Neural progenitor cell (in vitro differentiated cells): ENCODE results near the gene ZNF213. TPM values are rescaled to one million over a fixed set of nuclear protein-coding genes. Genes with fewer than 3 reads are reported as not detected.
A peak's percentile ranks its signal among the peaks of the same experiment; 100 is the strongest.

Experiments
- DNase-seq: peaks from one replicate; pipeline ENCODE4 v3.0.0-alpha.2; 2016; ENCODE audit warnings: low spot score
- H2AFZ ChIP-seq: fragments of 200-600 bp; sonication (generic); replicated peaks from 2 replicates; pipeline ENCODE4 v1.6.1; 2016; ENCODE audit warnings: antibody characterized with exemption
- H3F3A ChIP-seq: fragments of 200-600 bp; sonication (generic); 2 replicates; pipeline ENCODE4 v1.6.1; 2016; ENCODE audit warnings: antibody characterized with exemption, low read depth
- H3K27ac ChIP-seq: fragments of 200-600 bp; sonication (generic); 2 replicates; pipeline ENCODE4 v1.5.1; 2016; ENCODE audit warnings: mild to moderate bottlenecking
- H3K27me3 ChIP-seq: fragments of 200-600 bp; sonication (generic); 2 replicates; pipeline ENCODE4 v1.6.1; 2016; ENCODE audit warnings: mild to moderate bottlenecking, moderate library complexity
- H3K36me3 ChIP-seq: fragments of 200-600 bp; sonication (generic); 2 replicates; pipeline ENCODE4 v1.5.1; 2016
- H3K4me1 ChIP-seq: fragments of 200-600 bp; sonication (generic); 2 replicates; pipeline ENCODE4 v1.6.1; 2016; ENCODE audit warnings: mixed run types
- H3K4me2 ChIP-seq: fragments of 200-600 bp; sonication (generic); 2 replicates; pipeline ENCODE4 v1.6.1; 2016
- H3K4me3 ChIP-seq: fragments of 200-600 bp; sonication (generic); 2 replicates; pipeline ENCODE4 v1.5.1; 2016
- H3K79me2 ChIP-seq: fragments of 200-600 bp; sonication (generic); 2 replicates; pipeline ENCODE4 v1.6.1; 2016; ENCODE audit warnings: low read depth
- H3K9ac ChIP-seq: fragments of 200-600 bp; sonication (generic); 2 replicates; pipeline ENCODE4 v1.6.1; 2016
- H3K9me3 ChIP-seq: fragments of 200-600 bp; sonication (generic); 2 replicates; pipeline ENCODE4 v1.5.1; 2016; ENCODE audit warnings: low read depth
- H4K20me1 ChIP-seq: fragments of 200-600 bp; sonication (generic); 2 replicates; pipeline ENCODE4 v1.6.1; 2016; ENCODE audit warnings: low read depth
- H3K27ac Mint-ChIP-seq: 3 replicates; pipeline ENCODE4 v1.8.0; 2021; ENCODE audit warnings: mixed read lengths
- H3K27me3 Mint-ChIP-seq: 2 replicates; pipeline ENCODE4 v1.8.0; 2022; ENCODE audit warnings: low read depth, mild to moderate bottlenecking, inconsistent platforms, moderate library complexity, mixed read lengths; ENCODE audit not compliant: insufficient read depth
- H3K36me3 Mint-ChIP-seq: 3 replicates; pipeline ENCODE4 v1.8.0; 2021; ENCODE audit warnings: mixed read lengths
- H3K4me1 Mint-ChIP-seq: 3 replicates; pipeline ENCODE4 v1.8.0; 2021; ENCODE audit warnings: mixed read lengths
- H3K4me3 Mint-ChIP-seq: 3 replicates; pipeline ENCODE4 v1.8.0; 2021; ENCODE audit warnings: mild to moderate bottlenecking, moderate library complexity, mixed read lengths
- H3K9me3 Mint-ChIP-seq: 3 replicates; pipeline ENCODE4 v1.8.0; 2020; ENCODE audit warnings: mixed read lengths
- EZH2 ChIP-seq: fragments of 200-600 bp; sonication (generic); IDR thresholded peaks from 2 replicates; pipeline ENCODE4 v1.6.1; 2017; ENCODE audit warnings: antibody characterized with exemption, mild to moderate bottlenecking, moderate library complexity
- EZH2phosphoT487 ChIP-seq: fragments of 200-600 bp; sonication (generic); IDR thresholded peaks from 2 replicates; pipeline ENCODE4 v1.6.1; 2017; ENCODE audit warnings: antibody characterized with exemption
- total RNA-seq: library from RNA; depleted of rRNA; stranded (reverse); fragments of >200 nt; gene quantifications from 2 replicates; pipeline ENCODE4 v1.2.3, GENCODE V29; 2015; ENCODE audit warnings: low replicate concordance
- TF ChIP-seq, protein P1 (sequence below): fragments of 200-600 bp; sonication (generic); IDR thresholded peaks from 2 replicates; pipeline ENCODE4 v1.5.1; 2017; ENCODE audit warnings: antibody characterized with exemption, mild to moderate bottlenecking

The ZNF213 gene
- total RNA-seq, 1 donor from 2014 or later = 1.3 TPM

- Histone ChIP-seq H3K36me3 (no peaks in the 10 kb centered on the region), H3F3A (peaks cover 44% of the 10 kb centered on the region), H3K27ac (no peak overlapping the region), H3K9ac (peak overlapping the region; percentile 49), H3K27me3 (peaks cover 11% of the 10 kb centered on the region), H2AFZ (peak overlapping the region; percentile 76), H3K4me1 (peaks cover 7% of the 10 kb centered on the region), H3K4me2 (peak overlapping the region; percentile 85), H4K20me1 (no peaks in the 10 kb centered on the region), H3K79me2 (no peaks in the 10 kb centered on the region), H3K9me3 (no peaks in the 10 kb centered on the region), H3K4me3 (peak overlapping the region; percentile 69)
- Mint-ChIP-seq H3K4me1 (peaks cover 20% of the 10 kb centered on the region), H3K27ac (no peak overlapping the region), H3K36me3 (no peaks in the 10 kb centered on the region), H3K27me3 (peaks cover 10% of the 10 kb centered on the region), H3K9me3 (no peaks in the 10 kb centered on the region), H3K4me3 (peak overlapping the region; percentile 85)
- TF ChIP-seq EZH2 (no peak), EZH2phosphoT487 (no peak)
- TF ChIP-seq, protein P1, sequence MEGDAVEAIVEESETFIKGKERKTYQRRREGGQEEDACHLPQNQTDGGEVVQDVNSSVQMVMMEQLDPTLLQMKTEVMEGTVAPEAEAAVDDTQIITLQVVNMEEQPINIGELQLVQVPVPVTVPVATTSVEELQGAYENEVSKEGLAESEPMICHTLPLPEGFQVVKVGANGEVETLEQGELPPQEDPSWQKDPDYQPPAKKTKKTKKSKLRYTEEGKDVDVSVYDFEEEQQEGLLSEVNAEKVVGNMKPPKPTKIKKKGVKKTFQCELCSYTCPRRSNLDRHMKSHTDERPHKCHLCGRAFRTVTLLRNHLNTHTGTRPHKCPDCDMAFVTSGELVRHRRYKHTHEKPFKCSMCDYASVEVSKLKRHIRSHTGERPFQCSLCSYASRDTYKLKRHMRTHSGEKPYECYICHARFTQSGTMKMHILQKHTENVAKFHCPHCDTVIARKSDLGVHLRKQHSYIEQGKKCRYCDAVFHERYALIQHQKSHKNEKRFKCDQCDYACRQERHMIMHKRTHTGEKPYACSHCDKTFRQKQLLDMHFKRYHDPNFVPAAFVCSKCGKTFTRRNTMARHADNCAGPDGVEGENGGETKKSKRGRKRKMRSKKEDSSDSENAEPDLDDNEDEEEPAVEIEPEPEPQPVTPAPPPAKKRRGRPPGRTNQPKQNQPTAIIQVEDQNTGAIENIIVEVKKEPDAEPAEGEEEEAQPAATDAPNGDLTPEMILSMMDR = no peak
- DNase-seq = peak; percentile 97
These were observed 28.5 kb upstream of the ZNF213 start for GRCh38 chr16:3106205-3106928.

DNA sequence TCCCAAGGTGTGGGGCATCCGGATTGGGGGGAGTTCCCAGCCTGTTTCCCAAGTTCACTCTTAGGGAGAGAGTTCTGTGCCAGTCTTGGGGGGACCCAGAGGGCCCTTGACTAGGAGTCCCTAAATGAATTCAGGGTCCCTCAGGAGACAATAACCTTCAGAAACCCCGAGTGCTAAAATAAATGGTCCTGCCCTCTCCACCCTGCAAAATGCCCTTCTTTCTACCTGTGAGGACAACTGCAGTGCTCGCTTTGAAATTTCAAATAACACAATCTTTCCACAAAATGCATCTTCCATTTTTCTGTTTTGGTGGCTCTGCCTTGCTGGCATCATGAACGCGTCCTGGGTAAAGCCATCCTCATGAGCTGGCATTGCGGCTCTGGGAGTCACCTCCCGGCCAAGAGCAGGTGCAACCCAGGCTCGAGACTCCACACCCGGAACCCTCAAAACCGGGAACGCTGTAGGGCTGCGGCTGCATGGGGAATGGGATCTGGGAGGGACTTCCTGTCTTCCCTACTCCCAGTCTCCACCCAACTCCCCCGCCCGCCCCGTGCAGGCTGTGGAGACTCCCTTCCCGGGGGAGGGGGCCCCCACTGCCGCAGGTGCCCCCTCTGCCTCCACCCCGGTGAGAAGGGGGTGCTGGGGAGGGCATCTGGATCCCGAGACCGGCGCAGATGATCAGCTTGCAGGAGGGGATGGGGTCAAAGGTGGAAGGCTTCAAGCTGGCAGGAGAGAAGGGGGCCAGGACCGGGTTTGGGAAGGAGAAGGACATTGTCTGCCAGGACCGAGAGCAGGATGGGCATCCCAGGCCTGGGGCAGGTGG, 22.6 kb upstream of the ZNF213 start, which contains the start of gene ZNF205:
ZNF205 (plus strand) TSS at position 529 of the 823 bp plus-strand sequence. CDS start 845 bp downstream, outside the sequence.
- TF ChIP-seq EZH2phosphoT487 = no peak
- TF ChIP-seq EZH2 = no peak
- TF ChIP-seq, protein P1 = no peak
- H3K36me3 ChIP-seq = no peaks in the 10 kb centered on the region
- peak; percentile 85 for DNase-seq
- no peaks in the 10 kb centered on the region for H4K20me1 ChIP-seq
- peaks cover 3% of the 10 kb centered on the region for H3F3A ChIP-seq
- peaks cover 8% of the 10 kb centered on the region for H3K27me3 ChIP-seq
- Mint-ChIP-seq H3K4me1 (peaks cover 28% of the 10 kb centered on the region), H3K27ac (peak within 1 kb of the TSS; percentile 96), H3K27me3 (peaks cover under 1% of the 10 kb centered on the region), H3K36me3 (peaks cover 2% of the 10 kb centered on the region), H3K9me3 (no peaks in the 10 kb centered on the region), H3K4me3 (peak within 1 kb of the TSS; percentile 92)
- H3K4me1 ChIP-seq = peaks cover 14% of the 10 kb centered on the region
- H3K79me2 ChIP-seq = peaks cover 23% of the 10 kb centered on the region
- H3K9me3 ChIP-seq = no peaks in the 10 kb centered on the region
- peak within 1 kb of the TSS; percentile 87 for H3K4me2 ChIP-seq
- H2AFZ ChIP-seq = peak within 1 kb of the TSS; percentile 97
- peak within 1 kb of the TSS; percentile 89 for H3K9ac ChIP-seq
- peak within 1 kb of the TSS; percentile 96 for H3K4me3 ChIP-seq
- H3K27ac ChIP-seq = no peak within 1 kb of the TSS

DNA sequence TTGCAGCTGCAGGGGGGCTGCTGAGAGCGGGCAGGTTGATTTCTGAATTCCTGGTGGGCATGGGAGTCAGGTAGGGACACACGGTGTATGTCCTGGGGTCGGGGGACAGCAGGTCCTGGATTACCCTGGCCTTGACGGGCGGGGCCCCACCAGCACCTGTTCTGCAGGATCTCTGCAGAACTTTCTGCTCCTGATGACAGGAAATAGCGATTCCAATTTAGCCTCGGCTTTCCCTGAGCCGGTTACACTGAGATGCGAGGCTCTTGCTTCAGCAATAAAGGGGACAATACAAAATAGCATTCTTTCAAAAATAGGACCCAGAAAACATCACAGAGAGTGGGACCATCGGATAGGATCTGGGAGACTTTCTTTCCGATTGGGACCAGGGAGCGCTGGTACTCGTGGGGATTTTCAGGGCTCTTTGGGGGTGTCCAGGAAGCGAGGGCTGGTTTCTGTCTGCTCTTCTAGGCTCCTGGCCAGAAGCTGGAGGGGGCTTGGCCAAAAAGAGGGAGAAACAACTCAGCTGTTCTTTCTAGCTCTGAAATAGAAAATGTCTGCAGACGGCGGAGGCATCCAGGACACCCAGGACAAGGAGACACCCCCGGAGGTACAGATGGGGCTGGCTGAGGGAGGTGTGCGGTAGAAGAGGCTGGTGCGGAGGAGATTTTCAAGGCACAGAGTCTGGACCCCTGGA, 21.8 kb upstream of the ZNF213 start:
- TF ChIP-seq EZH2phosphoT487 = no peak
- TF ChIP-seq, protein P1 = no peak
- TF ChIP-seq EZH2 = no peak
- no peaks in the 10 kb centered on the region for H3F3A ChIP-seq
- H3K27ac ChIP-seq = no peak overlapping the region
- Mint-ChIP-seq H3K9me3 (no peaks in the 10 kb centered on the region), H3K4me1 (peaks cover 27% of the 10 kb centered on the region), H3K4me3 (peak overlapping the region; percentile 92), H3K36me3 (peaks cover 2% of the 10 kb centered on the region), H3K27ac (no peak overlapping the region), H3K27me3 (no peaks in the 10 kb centered on the region)
- peaks cover 23% of the 10 kb centered on the region for H3K79me2 ChIP-seq
- no peaks in the 10 kb centered on the region for H4K20me1 ChIP-seq
- H3K9me3 ChIP-seq = no peaks in the 10 kb centered on the region
- peaks cover 4% of the 10 kb centered on the region for H3K27me3 ChIP-seq
- H3K36me3 ChIP-seq = no peaks in the 10 kb centered on the region
- peak overlapping the region; percentile 96 for H3K4me3 ChIP-seq
- H3K9ac ChIP-seq = peak overlapping the region; percentile 89
- peak overlapping the region; percentile 87 for H3K4me2 ChIP-seq
- peaks cover 14% of the 10 kb centered on the region for H3K4me1 ChIP-seq
- peak overlapping the region; percentile 97 for H2AFZ ChIP-seq
- no peak for DNase-seq
